NCI-H1105 treated with DMSO at 0.1 percent for 48 hours (cell line): Measurements from ENCODE around the gene NR1H2.
A peak's percentile ranks its signal among the peaks of the same experiment; 100 is the strongest.
"Not testable (repeated sequence)": the region's sequence is repeated elsewhere in the genome, so short reads cannot be mapped to it uniquely, and the experiment has no call there.

Source experiments
- DNase-seq: peaks from one replicate; lab custom pipeline; 2025; lab: John Stamatoyannopoulos, UW

Gene NR1H2

GRCh38 chr19:50376166-50377050 is at the start of gene NR1H2:
NR1H2 (plus strand) TSS chr19:50376457; CDS start chr19:50377606, 1,149 bp downstream.
- peak; percentile 95 for DNase-seq

- no peak for DNase-seq
Observed at GRCh38 chr19:50327013-50327412, 49.2 kb upstream of the NR1H2 start.

GRCh38 chr19:50327461-50328223 is 48.6 kb upstream of the NR1H2 start:
- no peak for DNase-seq

GRCh38 chr19:50328224-50328872 is 47.9 kb upstream of the NR1H2 start:
- peak; percentile 47 for DNase-seq

- no peak for DNase-seq
Observed at GRCh38 chr19:50328873-50329145, 47.4 kb upstream of the NR1H2 start.

- peak; percentile 99 for DNase-seq
Observed at GRCh38 chr19:50329146-50329925, 46.9 kb upstream of the NR1H2 start, which contains the start of gene KCNC3. KCNC3 (minus strand) TSS chr19:50329377; CDS start chr19:50329082, 295 bp downstream.

GRCh38 chr19:50329926-50330294 is 46.3 kb upstream of the NR1H2 start:
- not testable (repeated sequence) for DNase-seq

- DNase-seq, result peak; percentile 93
Observed at GRCh38 chr19:50330365-50331078, 45.7 kb upstream of the NR1H2 start.

GRCh38 chr19:50331221-50331993 is 44.9 kb upstream of the NR1H2 start:
- no peak for DNase-seq

GRCh38 chr19:50331994-50332243 is 44.3 kb upstream of the NR1H2 start:
- no peak for DNase-seq

GRCh38 chr19:50332244-50333038 is 43.8 kb upstream of the NR1H2 start:
- DNase-seq, result no peak

GRCh38 chr19:50333235-50333736 is 43.0 kb upstream of the NR1H2 start:
- peak; percentile 94 for DNase-seq

GRCh38 chr19:50333737-50334617 is 42.3 kb upstream of the NR1H2 start:
- peak; percentile 92 for DNase-seq

- DNase-seq, result no peak
Observed at GRCh38 chr19:50334741-50335421, 41.4 kb upstream of the NR1H2 start.

- not testable (repeated sequence) for DNase-seq
Observed at GRCh38 chr19:50337031-50337430, 39.2 kb upstream of the NR1H2 start.

GRCh38 chr19:50340331-50340730 is 35.9 kb upstream of the NR1H2 start:
- no peak for DNase-seq

- DNase-seq, result no peak
Observed at GRCh38 chr19:50341091-50341564, 35.1 kb upstream of the NR1H2 start.
